Activated T-cell treated with anti-CD3 and anti-CD28 coated beads, Interleukin-2, amount 50 U/mL, for 24 hours (primary cell): Measurements from ENCODE around the gene GALNT9.

Experiments
- DNase-seq: peaks from one replicate; pipeline ENCODE4 v3.0.0-alpha.2; 2020
- H3K27ac Mint-ChIP-seq: 2 replicates; pipeline ENCODE4 v1.8.0; 2020; ENCODE audit warnings: mild to moderate bottlenecking, mixed read lengths
- H3K27me3 Mint-ChIP-seq: 2 replicates; pipeline ENCODE4 v1.8.0; 2020; ENCODE audit warnings: mixed read lengths
- H3K36me3 Mint-ChIP-seq: 2 replicates; pipeline ENCODE4 v1.8.0; 2020; ENCODE audit warnings: low read depth, mixed read lengths
- H3K4me1 Mint-ChIP-seq: 2 replicates; pipeline ENCODE4 v1.8.0; 2020; ENCODE audit warnings: low read depth, mixed read lengths
- H3K4me3 Mint-ChIP-seq: 2 replicates; pipeline ENCODE4 v1.8.0; 2020; ENCODE audit warnings: mild to moderate bottlenecking, moderate library complexity, mixed read lengths
- H3K9me3 Mint-ChIP-seq: 2 replicates; pipeline ENCODE4 v1.8.0; 2020; ENCODE audit warnings: mixed read lengths

Gene GALNT9

GRCh38 chr12:132215299-132215989 lies 113.9 kb downstream of the GALNT9 start:
- DNase-seq, result no peak
- H3K4me1 Mint-ChIP-seq, result peaks cover 2% of the 10 kb centered on the region
- H3K9me3 Mint-ChIP-seq, result no peaks in the 10 kb centered on the region
- no peak overlapping the region for H3K27ac Mint-ChIP-seq
- H3K4me3 Mint-ChIP-seq, result no peak overlapping the region
- H3K36me3 Mint-ChIP-seq, result no peaks in the 10 kb centered on the region
- peaks cover 14% of the 10 kb centered on the region for H3K27me3 Mint-ChIP-seq

- Mint-ChIP-seq H3K27ac (no peak overlapping the region), H3K4me3 (no peak overlapping the region), H3K4me1 (peaks cover 2% of the 10 kb centered on the region), H3K27me3 (peaks cover 10% of the 10 kb centered on the region), H3K36me3 (no peaks in the 10 kb centered on the region), H3K9me3 (no peaks in the 10 kb centered on the region)
- no peak for DNase-seq
These were observed 114.5 kb downstream of the GALNT9 start for GRCh38 chr12:132214891-132215290.

GRCh38 chr12:132214161-132214476 lies 115.3 kb downstream of the GALNT9 start:
- no peaks in the 10 kb centered on the region for H3K36me3 Mint-ChIP-seq

GRCh38 chr12:132213359-132214160 lies 115.8 kb downstream of the GALNT9 start:
- H3K27me3 Mint-ChIP-seq, result peaks cover 2% of the 10 kb centered on the region
- no peaks in the 10 kb centered on the region for H3K9me3 Mint-ChIP-seq
- no peak overlapping the region for H3K27ac Mint-ChIP-seq
- no peaks in the 10 kb centered on the region for H3K4me1 Mint-ChIP-seq
- H3K36me3 Mint-ChIP-seq, result no peaks in the 10 kb centered on the region
- no peak overlapping the region for H3K4me3 Mint-ChIP-seq
- no peak for DNase-seq

More at GRCh38 chr12:132214161-132214476, 115.3 kb downstream of the GALNT9 start:
- Mint-ChIP-seq H3K4me1 (peaks cover 2% of the 10 kb centered on the region), H3K9me3 (no peaks in the 10 kb centered on the region), H3K27me3 (peaks cover 7% of the 10 kb centered on the region), H3K27ac (no peak overlapping the region), H3K4me3 (no peak overlapping the region)
- no peak for DNase-seq

- Mint-ChIP-seq H3K36me3 (no peaks in the 10 kb centered on the region), H3K27ac (no peak overlapping the region), H3K4me1 (no peaks in the 10 kb centered on the region), H3K27me3 (peaks cover 5% of the 10 kb centered on the region), H3K9me3 (no peaks in the 10 kb centered on the region), H3K4me3 (no peak overlapping the region)
- DNase-seq, result no peak
These were observed 117.6 kb downstream of the GALNT9 start for GRCh38 chr12:132211816-132212215.

- peaks cover 8% of the 10 kb centered on the region for H3K27me3 Mint-ChIP-seq
- H3K4me1 Mint-ChIP-seq, result no peaks in the 10 kb centered on the region
- H3K36me3 Mint-ChIP-seq, result no peaks in the 10 kb centered on the region
- DNase-seq, result no peak
- no peak overlapping the region for H3K4me3 Mint-ChIP-seq
- no peaks in the 10 kb centered on the region for H3K9me3 Mint-ChIP-seq
- H3K27ac Mint-ChIP-seq, result no peak overlapping the region
These were observed 118.1 kb downstream of the GALNT9 start for GRCh38 chr12:132211326-132211725.

GRCh38 chr12:132210223-132211055 lies 119.0 kb downstream of the GALNT9 start:
- H3K36me3 Mint-ChIP-seq, result no peaks in the 10 kb centered on the region
- H3K27me3 Mint-ChIP-seq, result peaks cover 16% of the 10 kb centered on the region
- H3K4me3 Mint-ChIP-seq, result no peak overlapping the region
- DNase-seq, result no peak
- H3K27ac Mint-ChIP-seq, result no peak overlapping the region
- no peaks in the 10 kb centered on the region for H3K4me1 Mint-ChIP-seq
- no peaks in the 10 kb centered on the region for H3K9me3 Mint-ChIP-seq

GRCh38 chr12:132209619-132210222 lies 119.7 kb downstream of the GALNT9 start:
- peaks cover 23% of the 10 kb centered on the region for H3K27me3 Mint-ChIP-seq
- peaks cover 1% of the 10 kb centered on the region for H3K4me1 Mint-ChIP-seq
- no peaks in the 10 kb centered on the region for H3K36me3 Mint-ChIP-seq
- H3K4me3 Mint-ChIP-seq, result no peak overlapping the region
- no peak overlapping the region for H3K27ac Mint-ChIP-seq
- DNase-seq, result no peak
- no peaks in the 10 kb centered on the region for H3K9me3 Mint-ChIP-seq

GRCh38 chr12:132208153-132208823 lies 121.1 kb downstream of the GALNT9 start:
- no peak for DNase-seq
- no peaks in the 10 kb centered on the region for H3K36me3 Mint-ChIP-seq
- H3K27ac Mint-ChIP-seq, result no peak overlapping the region
- peaks cover 32% of the 10 kb centered on the region for H3K27me3 Mint-ChIP-seq
- H3K9me3 Mint-ChIP-seq, result no peaks in the 10 kb centered on the region
- peaks cover 1% of the 10 kb centered on the region for H3K4me1 Mint-ChIP-seq
- H3K4me3 Mint-ChIP-seq, result no peak overlapping the region

GRCh38 chr12:132207083-132207775 lies 122.2 kb downstream of the GALNT9 start:
- Mint-ChIP-seq H3K4me1 (peaks cover 1% of the 10 kb centered on the region), H3K27me3 (peaks cover 36% of the 10 kb centered on the region), H3K27ac (no peak overlapping the region), H3K9me3 (no peaks in the 10 kb centered on the region), H3K4me3 (no peak overlapping the region), H3K36me3 (no peaks in the 10 kb centered on the region)
- no peak for DNase-seq

- H3K4me3 Mint-ChIP-seq, result no peak overlapping the region
- peaks cover 36% of the 10 kb centered on the region for H3K27me3 Mint-ChIP-seq
- peaks cover 1% of the 10 kb centered on the region for H3K4me1 Mint-ChIP-seq
- no peaks in the 10 kb centered on the region for H3K36me3 Mint-ChIP-seq
- no peaks in the 10 kb centered on the region for H3K9me3 Mint-ChIP-seq
- H3K27ac Mint-ChIP-seq, result no peak overlapping the region
- no peak for DNase-seq
These were observed 123.3 kb downstream of the GALNT9 start for GRCh38 chr12:132206046-132206434.

- H3K27me3 Mint-ChIP-seq, result peaks cover 36% of the 10 kb centered on the region
- H3K36me3 Mint-ChIP-seq, result no peaks in the 10 kb centered on the region
- H3K4me3 Mint-ChIP-seq, result no peak overlapping the region
- H3K9me3 Mint-ChIP-seq, result no peaks in the 10 kb centered on the region
- no peak for DNase-seq
- H3K4me1 Mint-ChIP-seq, result peaks cover 1% of the 10 kb centered on the region
- no peak overlapping the region for H3K27ac Mint-ChIP-seq
These were observed 123.9 kb downstream of the GALNT9 start for GRCh38 chr12:132205271-132206045.

- H3K4me3 Mint-ChIP-seq, result no peak overlapping the region
- H3K27me3 Mint-ChIP-seq, result peaks cover 36% of the 10 kb centered on the region
- DNase-seq, result no peak
- no peaks in the 10 kb centered on the region for H3K9me3 Mint-ChIP-seq
- peaks cover 1% of the 10 kb centered on the region for H3K4me1 Mint-ChIP-seq
- no peaks in the 10 kb centered on the region for H3K36me3 Mint-ChIP-seq
- H3K27ac Mint-ChIP-seq, result no peak overlapping the region
These were observed 124.6 kb downstream of the GALNT9 start for GRCh38 chr12:132204793-132205270.
